GM21381 (cell line): ENCODE measurements around the gene CTNNB1.

ENCODE experiments used
- ATAC-seq: cut with Tn5 transposase; IDR thresholded peaks from one replicate; pipeline ENCODE4 v1.9.1; 2021; ENCODE audit warnings: mild to moderate bottlenecking, moderate library complexity; ENCODE audit not compliant: unreplicated experiment

CTNNB1 gene

GRCh38 chr3:41213588-41213987 lies 14.3 kb downstream of the CTNNB1 start:
- ATAC-seq, result no peak

- ATAC-seq, result no peak
These were observed 17.1 kb downstream of the CTNNB1 start for GRCh38 chr3:41216422-41216821.

GRCh38 chr3:41216993-41217392 lies 17.7 kb downstream of the CTNNB1 start:
- ATAC-seq, result no peak

- no peak for ATAC-seq
These were observed 20.1 kb downstream of the CTNNB1 start for GRCh38 chr3:41219424-41219823.

- ATAC-seq, result no peak
These were observed 21.8 kb downstream of the CTNNB1 start for GRCh38 chr3:41220906-41221677.

- no peak for ATAC-seq
These were observed 22.7 kb downstream of the CTNNB1 start for GRCh38 chr3:41222012-41222411.

GRCh38 chr3:41222501-41222900 lies 23.2 kb downstream of the CTNNB1 start:
- ATAC-seq, result no peak

GRCh38 chr3:41223078-41223477 lies 23.8 kb downstream of the CTNNB1 start:
- no peak for ATAC-seq

- no peak for ATAC-seq
These were observed 24.4 kb downstream of the CTNNB1 start for GRCh38 chr3:41223691-41224090.

GRCh38 chr3:41224120-41224806 lies 25.0 kb downstream of the CTNNB1 start:
- no peak for ATAC-seq

- no peak for ATAC-seq
These were observed 35.8 kb downstream of the CTNNB1 start for GRCh38 chr3:41234823-41235721.

- ATAC-seq, result no peak
These were observed 36.9 kb downstream of the CTNNB1 start for GRCh38 chr3:41236228-41236627.

GRCh38 chr3:41237907-41238306 lies 38.6 kb downstream of the CTNNB1 start:
- ATAC-seq, result no peak

- ATAC-seq, result no peak
These were observed 40.3 kb downstream of the CTNNB1 start for GRCh38 chr3:41239587-41239986.

GRCh38 chr3:41241161-41241560 lies 41.9 kb downstream of the CTNNB1 start:
- no peak for ATAC-seq

GRCh38 chr3:41241800-41242571 lies 42.7 kb downstream of the CTNNB1 start:
- no peak for ATAC-seq

GRCh38 chr3:41243183-41243582 lies 43.9 kb downstream of the CTNNB1 start:
- no peak for ATAC-seq

GRCh38 chr3:41244620-41245336 lies 45.5 kb downstream of the CTNNB1 start:
- ATAC-seq, result no peak

GRCh38 chr3:41247055-41248004 lies 48.0 kb downstream of the CTNNB1 start:
- ATAC-seq, result no peak
